ENCODE measurements around the gene PBX1.

Gene PBX1

GRCh38 chr1:164692420-164692819 lies 133.4 kb downstream of the PBX1 start:
- TF ChIP-seq CTCF (IDR thresholded peaks at IDR 0.05; ENCODE audit: low read depth, low read length, missing control alignments), result no peak
- DNase-seq (ENCODE audit: low read depth), result no peak
- H3K4me3 ChIP-seq (ENCODE audit: low read depth, low read length), result no peak overlapping the region

GRCh38 chr1:164693564-164694359 lies 134.8 kb downstream of the PBX1 start:
- TF ChIP-seq CTCF (IDR thresholded peaks at IDR 0.05; ENCODE audit: low read depth, low read length, missing control alignments), result no peak

GRCh38 chr1:164694505-164694904 lies 135.5 kb downstream of the PBX1 start:
- H3K4me3 ChIP-seq (ENCODE audit: low read depth, low read length), result no peak overlapping the region
- DNase-seq (ENCODE audit: low read depth), result no peak
- TF ChIP-seq CTCF (IDR thresholded peaks at IDR 0.05; ENCODE audit: low read depth, low read length, missing control alignments), result no peak

More at GRCh38 chr1:164693564-164694359, 134.8 kb downstream of the PBX1 start:
- H3K4me3 ChIP-seq (ENCODE audit: low read depth, low read length), result no peak overlapping the region
- DNase-seq (ENCODE audit: low read depth), result no peak

- H3K4me3 ChIP-seq (ENCODE audit: low read depth, low read length), result no peak overlapping the region
- no peak for DNase-seq (ENCODE audit: low read depth)
- no peak for TF ChIP-seq CTCF (IDR thresholded peaks at IDR 0.05; ENCODE audit: low read depth, low read length, missing control alignments)
These were observed 137.1 kb downstream of the PBX1 start for GRCh38 chr1:164695956-164696665.

- TF ChIP-seq CTCF (IDR thresholded peaks at IDR 0.05; ENCODE audit: low read depth, low read length, missing control alignments), result no peak
- no peak for DNase-seq (ENCODE audit: low read depth)
- H3K4me3 ChIP-seq (ENCODE audit: low read depth, low read length), result no peak overlapping the region
These were observed 141.0 kb downstream of the PBX1 start for GRCh38 chr1:164699815-164700491.

- no peak overlapping the region for H3K4me3 ChIP-seq (ENCODE audit: low read depth, low read length)
- TF ChIP-seq CTCF (IDR thresholded peaks at IDR 0.05; ENCODE audit: low read depth, low read length, missing control alignments), result no peak
- DNase-seq (ENCODE audit: low read depth), result no peak
These were observed 141.7 kb downstream of the PBX1 start for GRCh38 chr1:164700683-164701082.
